Neural progenitor cell (in vitro differentiated cells): ENCODE data around the gene RADX. TPM values are rescaled to one million over a fixed set of nuclear protein-coding genes. Genes with fewer than 3 reads are reported as not detected.
A peak's percentile ranks its signal among the peaks of the same experiment; 100 is the strongest.

Source experiments
- DNase-seq: peaks from one replicate; pipeline ENCODE4 v3.0.0-alpha.2; 2016; ENCODE audit warnings: low spot score
- H2AFZ ChIP-seq: fragments of 200-600 bp; sonication (generic); replicated peaks from 2 replicates; pipeline ENCODE4 v1.6.1; 2016; ENCODE audit warnings: antibody characterized with exemption
- H3F3A ChIP-seq: fragments of 200-600 bp; sonication (generic); 2 replicates; pipeline ENCODE4 v1.6.1; 2016; ENCODE audit warnings: antibody characterized with exemption, low read depth
- H3K27ac ChIP-seq: fragments of 200-600 bp; sonication (generic); 2 replicates; pipeline ENCODE4 v1.5.1; 2016; ENCODE audit warnings: mild to moderate bottlenecking
- H3K27me3 ChIP-seq: fragments of 200-600 bp; sonication (generic); 2 replicates; pipeline ENCODE4 v1.6.1; 2016; ENCODE audit warnings: mild to moderate bottlenecking, moderate library complexity
- H3K36me3 ChIP-seq: fragments of 200-600 bp; sonication (generic); 2 replicates; pipeline ENCODE4 v1.5.1; 2016
- H3K4me1 ChIP-seq: fragments of 200-600 bp; sonication (generic); 2 replicates; pipeline ENCODE4 v1.6.1; 2016; ENCODE audit warnings: mixed run types
- H3K4me2 ChIP-seq: fragments of 200-600 bp; sonication (generic); 2 replicates; pipeline ENCODE4 v1.6.1; 2016
- H3K4me3 ChIP-seq: fragments of 200-600 bp; sonication (generic); 2 replicates; pipeline ENCODE4 v1.5.1; 2016
- H3K79me2 ChIP-seq: fragments of 200-600 bp; sonication (generic); 2 replicates; pipeline ENCODE4 v1.6.1; 2016; ENCODE audit warnings: low read depth
- H3K9ac ChIP-seq: fragments of 200-600 bp; sonication (generic); 2 replicates; pipeline ENCODE4 v1.6.1; 2016
- H3K9me3 ChIP-seq: fragments of 200-600 bp; sonication (generic); 2 replicates; pipeline ENCODE4 v1.5.1; 2016; ENCODE audit warnings: low read depth
- H4K20me1 ChIP-seq: fragments of 200-600 bp; sonication (generic); 2 replicates; pipeline ENCODE4 v1.6.1; 2016; ENCODE audit warnings: low read depth
- H3K27ac Mint-ChIP-seq: 3 replicates; pipeline ENCODE4 v1.8.0; 2021; ENCODE audit warnings: mixed read lengths
- H3K27me3 Mint-ChIP-seq: 2 replicates; pipeline ENCODE4 v1.8.0; 2022; ENCODE audit warnings: low read depth, mild to moderate bottlenecking, inconsistent platforms, moderate library complexity, mixed read lengths; ENCODE audit not compliant: insufficient read depth
- H3K36me3 Mint-ChIP-seq: 3 replicates; pipeline ENCODE4 v1.8.0; 2021; ENCODE audit warnings: mixed read lengths
- H3K4me1 Mint-ChIP-seq: 3 replicates; pipeline ENCODE4 v1.8.0; 2021; ENCODE audit warnings: mixed read lengths
- H3K4me3 Mint-ChIP-seq: 3 replicates; pipeline ENCODE4 v1.8.0; 2021; ENCODE audit warnings: mild to moderate bottlenecking, moderate library complexity, mixed read lengths
- H3K9me3 Mint-ChIP-seq: 3 replicates; pipeline ENCODE4 v1.8.0; 2020; ENCODE audit warnings: mixed read lengths
- CTCF ChIP-seq: fragments of 200-600 bp; sonication (generic); IDR thresholded peaks from 2 replicates; pipeline ENCODE4 v1.5.1; 2017; ENCODE audit warnings: antibody characterized with exemption, mild to moderate bottlenecking
- EZH2 ChIP-seq: fragments of 200-600 bp; sonication (generic); IDR thresholded peaks from 2 replicates; pipeline ENCODE4 v1.6.1; 2017; ENCODE audit warnings: antibody characterized with exemption, mild to moderate bottlenecking, moderate library complexity
- EZH2phosphoT487 ChIP-seq: fragments of 200-600 bp; sonication (generic); IDR thresholded peaks from 2 replicates; pipeline ENCODE4 v1.6.1; 2017; ENCODE audit warnings: antibody characterized with exemption
- total RNA-seq: library from RNA; depleted of rRNA; stranded (reverse); fragments of >200 nt; gene quantifications from 2 replicates; pipeline ENCODE4 v1.2.3, GENCODE V29; 2015; ENCODE audit warnings: low replicate concordance

Gene RADX
- total RNA-seq, 1 donor from 2014 or later = 14.2 TPM

DNA sequence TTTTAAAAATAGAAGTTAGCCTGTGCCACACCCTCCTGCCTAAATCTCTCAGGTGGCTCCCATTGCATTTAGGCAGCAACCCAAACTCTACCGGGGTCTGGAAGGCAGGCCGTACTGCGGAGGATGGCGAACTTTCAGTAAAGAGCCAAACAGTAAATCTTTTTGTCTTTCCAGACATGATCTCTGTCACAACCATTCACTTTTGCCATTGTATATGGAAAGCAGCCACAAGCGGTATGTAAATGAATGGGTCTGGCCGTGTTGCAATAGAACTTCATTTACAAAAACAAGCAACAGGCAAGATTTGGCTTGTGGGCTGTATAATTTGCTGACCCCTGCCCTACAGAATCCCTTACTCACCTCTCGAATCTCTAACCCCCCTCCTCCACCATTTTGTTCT is 3.3 kb downstream of the RADX start:
- H3K4me1 ChIP-seq = no peaks in the 10 kb centered on the region
- peaks cover 38% of the 10 kb centered on the region for H3K27me3 ChIP-seq
- Mint-ChIP-seq H3K36me3 (no peaks in the 10 kb centered on the region), H3K4me1 (peaks cover 24% of the 10 kb centered on the region), H3K9me3 (no peaks in the 10 kb centered on the region), H3K4me3 (no peak overlapping the region), H3K27ac (no peak overlapping the region), H3K27me3 (no peaks in the 10 kb centered on the region)
- no peaks in the 10 kb centered on the region for H3K36me3 ChIP-seq
- no peak overlapping the region for H3K9ac ChIP-seq
- DNase-seq = no peak
- H3F3A ChIP-seq = no peaks in the 10 kb centered on the region
- H4K20me1 ChIP-seq = no peaks in the 10 kb centered on the region
- H2AFZ ChIP-seq = no peak overlapping the region
- no peak overlapping the region for H3K4me2 ChIP-seq
- H3K79me2 ChIP-seq = no peaks in the 10 kb centered on the region
- no peaks in the 10 kb centered on the region for H3K9me3 ChIP-seq
- TF ChIP-seq EZH2 (no peak), EZH2phosphoT487 (no peak), CTCF (no peak)
- no peak overlapping the region for H3K27ac ChIP-seq
- no peak overlapping the region for H3K4me3 ChIP-seq

DNA sequence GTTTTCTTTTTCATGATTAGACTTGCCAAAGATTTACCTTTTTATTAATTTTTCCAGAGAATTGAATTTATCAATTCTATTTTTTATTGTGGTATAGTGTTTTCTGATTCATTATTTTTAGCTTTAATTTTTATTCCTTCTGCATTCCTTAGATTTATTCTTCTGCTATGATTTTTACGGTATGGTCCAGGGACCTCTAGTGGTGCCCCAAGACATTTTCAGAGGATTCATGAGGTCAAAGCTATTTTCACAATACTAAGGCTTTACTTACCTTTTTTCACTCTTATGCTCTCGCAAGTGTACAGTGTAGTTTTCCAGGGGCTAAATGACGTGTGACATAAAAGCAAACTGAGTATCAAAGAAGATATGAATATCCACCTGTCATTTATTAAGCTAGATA is 8.0 kb downstream of the RADX start:
- no peak for TF ChIP-seq EZH2phosphoT487
- TF ChIP-seq CTCF = peak; percentile 46
- H3K27me3 ChIP-seq = no peaks in the 10 kb centered on the region
- H3K27ac Mint-ChIP-seq = no peak overlapping the region
- H3K9me3 Mint-ChIP-seq = no peaks in the 10 kb centered on the region
- H3K4me1 ChIP-seq = no peaks in the 10 kb centered on the region
- H3K9ac ChIP-seq = no peak overlapping the region
- DNase-seq = no peak
- H3K4me2 ChIP-seq = no peak overlapping the region
- H3K9me3 ChIP-seq = no peaks in the 10 kb centered on the region
- H3K36me3 ChIP-seq = no peaks in the 10 kb centered on the region
- no peaks in the 10 kb centered on the region for H3K79me2 ChIP-seq
- H3K36me3 Mint-ChIP-seq = no peaks in the 10 kb centered on the region
- no peaks in the 10 kb centered on the region for H3K27me3 Mint-ChIP-seq
- H4K20me1 ChIP-seq = no peaks in the 10 kb centered on the region
- H3F3A ChIP-seq = no peaks in the 10 kb centered on the region
- no peak overlapping the region for H3K4me3 Mint-ChIP-seq
- H3K4me1 Mint-ChIP-seq = peaks cover 5% of the 10 kb centered on the region
- H3K4me3 ChIP-seq = no peak overlapping the region
- no peak overlapping the region for H3K27ac ChIP-seq
- no peak overlapping the region for H2AFZ ChIP-seq

DNA sequence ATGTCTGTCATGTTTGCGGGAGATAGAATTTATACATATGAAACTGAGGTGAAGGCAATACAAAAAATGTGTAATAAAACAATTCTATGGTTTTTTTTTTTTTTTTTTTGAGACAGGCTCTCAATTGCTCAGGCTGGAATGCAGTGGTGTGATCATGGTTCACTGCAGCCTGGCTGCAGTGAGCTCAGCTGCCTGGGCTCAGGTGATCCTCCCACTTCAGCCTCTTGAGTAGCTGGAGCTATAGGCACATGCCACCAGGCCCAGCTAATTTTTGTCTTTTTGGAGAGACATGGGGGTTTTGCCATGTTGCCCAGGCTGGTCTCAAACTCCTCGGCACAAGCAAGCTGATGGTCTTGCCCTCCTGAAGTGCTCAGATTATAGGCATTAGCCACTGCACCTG is 10.1 kb downstream of the RADX start:
- Mint-ChIP-seq H3K9me3 (no peaks in the 10 kb centered on the region), H3K27me3 (no peaks in the 10 kb centered on the region), H3K36me3 (no peaks in the 10 kb centered on the region), H3K4me3 (no peak overlapping the region), H3K27ac (no peak overlapping the region), H3K4me1 (no peaks in the 10 kb centered on the region)
- H3K9me3 ChIP-seq = no peaks in the 10 kb centered on the region
- H3K27ac ChIP-seq = no peak overlapping the region
- H3K4me2 ChIP-seq = no peak overlapping the region
- no peak overlapping the region for H2AFZ ChIP-seq
- DNase-seq = no peak
- TF ChIP-seq EZH2 (no peak), CTCF (no peak), EZH2phosphoT487 (no peak)
- no peaks in the 10 kb centered on the region for H3K4me1 ChIP-seq
- H3K4me3 ChIP-seq = no peak overlapping the region
- H3K27me3 ChIP-seq = no peaks in the 10 kb centered on the region
- no peaks in the 10 kb centered on the region for H3F3A ChIP-seq
- H3K79me2 ChIP-seq = no peaks in the 10 kb centered on the region
- H4K20me1 ChIP-seq = no peaks in the 10 kb centered on the region
- no peaks in the 10 kb centered on the region for H3K36me3 ChIP-seq
- H3K9ac ChIP-seq = no peak overlapping the region

DNA sequence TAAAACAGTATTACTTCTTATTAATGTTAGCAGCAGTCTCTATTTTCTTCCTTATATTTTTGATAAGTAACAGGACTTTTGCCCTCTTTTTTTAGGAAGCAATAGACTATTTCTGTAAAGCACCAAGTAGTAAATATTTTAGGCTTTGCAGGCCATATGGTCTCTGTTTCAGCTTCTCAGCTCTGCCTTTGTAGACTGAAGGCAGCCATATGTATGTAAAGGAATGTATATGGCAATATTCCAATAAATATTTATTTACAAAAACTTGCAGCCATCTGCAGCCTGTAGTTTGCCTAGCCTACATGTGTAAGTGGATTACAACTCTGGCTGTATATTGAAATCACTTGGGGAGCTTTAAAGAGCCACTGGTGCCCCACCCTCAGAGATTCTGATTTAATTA is 15.0 kb downstream of the RADX start:
- Histone ChIP-seq H3K4me3 (no peak overlapping the region), H3K9me3 (no peaks in the 10 kb centered on the region), H3F3A (no peaks in the 10 kb centered on the region), H4K20me1 (no peaks in the 10 kb centered on the region), H3K36me3 (no peaks in the 10 kb centered on the region), H2AFZ (no peak overlapping the region), H3K27me3 (no peaks in the 10 kb centered on the region), H3K9ac (no peak overlapping the region), H3K4me1 (no peaks in the 10 kb centered on the region), H3K4me2 (no peak overlapping the region), H3K79me2 (no peaks in the 10 kb centered on the region), H3K27ac (no peak overlapping the region)
- TF ChIP-seq EZH2 (no peak), CTCF (no peak), EZH2phosphoT487 (no peak)
- no peaks in the 10 kb centered on the region for H3K27me3 Mint-ChIP-seq
- peaks cover 2% of the 10 kb centered on the region for H3K36me3 Mint-ChIP-seq
- no peaks in the 10 kb centered on the region for H3K4me1 Mint-ChIP-seq
- no peak overlapping the region for H3K27ac Mint-ChIP-seq
- no peak overlapping the region for H3K4me3 Mint-ChIP-seq
- DNase-seq = no peak
- H3K9me3 Mint-ChIP-seq = no peaks in the 10 kb centered on the region
